ENCODE results near the gene BMERB1.

The BMERB1 gene

DNA sequence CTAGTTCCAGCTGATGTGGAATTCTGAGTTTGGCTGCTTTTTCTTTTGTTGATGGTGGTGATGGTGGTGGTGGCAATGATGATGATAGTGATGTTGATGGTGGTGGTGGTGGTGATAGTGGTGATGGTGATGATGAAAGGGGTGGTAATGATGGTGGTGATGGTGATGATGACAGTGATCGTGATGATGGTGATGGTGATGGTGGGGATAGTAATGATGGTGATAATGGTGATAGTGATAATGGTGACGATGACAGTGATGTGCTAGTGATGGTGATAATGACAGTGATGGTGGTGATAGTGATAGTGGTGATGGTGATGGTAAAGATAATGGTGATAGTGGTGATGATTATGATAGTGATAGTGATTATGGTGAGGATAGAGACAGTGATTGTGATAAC is 61.5 kb downstream of the BMERB1 start:
- no peak for DNase-seq (ENCODE audit: low read depth, low spot score)

DNA sequence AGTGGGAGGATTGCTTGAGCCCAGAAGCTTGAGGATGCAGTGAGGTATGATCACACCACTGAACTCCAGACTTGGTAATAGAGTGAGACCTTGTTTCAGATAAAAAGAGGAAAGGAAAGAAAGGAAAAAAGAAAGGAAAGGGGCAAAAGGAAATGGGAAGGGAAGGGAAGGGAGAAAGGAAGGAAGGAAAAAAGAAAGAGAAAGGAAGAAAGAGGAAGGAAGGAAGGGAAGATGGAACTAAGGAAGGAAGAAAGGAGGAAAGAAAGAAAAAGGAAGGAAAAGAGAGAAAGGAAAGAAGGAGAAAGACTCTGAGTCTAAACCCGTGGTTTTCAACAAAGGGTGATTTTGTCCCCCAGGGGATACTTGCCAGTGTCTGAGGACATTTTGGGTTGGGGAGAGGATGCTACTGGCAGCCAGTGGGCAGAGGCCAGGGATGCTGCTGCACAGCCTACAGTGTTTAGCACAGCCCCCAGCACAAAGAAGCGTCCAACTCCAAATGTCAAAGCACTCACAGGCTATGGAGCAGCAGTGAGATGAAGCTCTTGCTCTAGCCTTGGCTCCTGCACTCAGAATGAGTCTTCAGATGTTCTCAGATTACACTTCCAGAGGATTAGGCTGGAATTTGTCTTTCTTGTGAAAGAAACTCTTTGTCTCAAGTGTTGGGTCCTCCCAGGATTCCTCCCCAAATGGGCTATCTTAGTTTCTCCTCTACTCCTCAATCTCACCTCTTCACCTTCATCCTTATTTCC is 64.2 kb downstream of the BMERB1 start:
- DNase-seq (ENCODE audit: low read depth, low spot score): no peak

DNA sequence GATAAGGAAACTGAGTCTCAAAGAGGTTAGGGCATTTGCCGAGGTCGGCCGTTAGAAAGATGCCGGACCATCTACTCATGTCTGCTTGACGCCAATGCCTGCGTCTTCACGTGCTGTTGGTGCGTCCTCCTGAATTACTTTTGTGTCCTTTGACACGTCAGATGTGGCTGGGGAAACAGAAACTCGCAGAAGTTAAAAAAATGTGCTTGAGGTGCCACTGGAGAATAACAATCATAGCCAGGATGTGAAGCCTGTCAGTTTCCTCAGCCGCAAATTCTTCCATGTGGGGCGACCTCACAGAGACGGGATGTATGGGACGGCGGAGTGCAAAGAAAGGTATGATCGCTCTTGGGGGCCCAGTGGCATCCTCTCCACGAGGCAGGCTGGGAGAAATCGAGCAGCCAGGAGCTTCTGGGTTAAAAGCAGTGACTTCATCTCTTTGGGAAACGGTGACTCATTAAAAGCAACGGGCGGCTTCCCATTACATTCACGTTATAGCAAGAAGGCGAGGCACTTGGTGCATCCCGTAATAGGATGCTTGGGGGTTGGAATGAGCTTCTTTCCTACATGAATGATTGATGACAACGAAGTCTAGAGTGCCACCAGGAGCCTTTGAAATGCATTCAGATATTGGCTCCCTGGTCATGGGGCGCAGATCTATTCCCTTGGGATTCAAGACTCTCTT is 67.8 kb downstream of the BMERB1 start:
- DNase-seq (ENCODE audit: low read depth, low spot score): peak; percentile 94

DNA sequence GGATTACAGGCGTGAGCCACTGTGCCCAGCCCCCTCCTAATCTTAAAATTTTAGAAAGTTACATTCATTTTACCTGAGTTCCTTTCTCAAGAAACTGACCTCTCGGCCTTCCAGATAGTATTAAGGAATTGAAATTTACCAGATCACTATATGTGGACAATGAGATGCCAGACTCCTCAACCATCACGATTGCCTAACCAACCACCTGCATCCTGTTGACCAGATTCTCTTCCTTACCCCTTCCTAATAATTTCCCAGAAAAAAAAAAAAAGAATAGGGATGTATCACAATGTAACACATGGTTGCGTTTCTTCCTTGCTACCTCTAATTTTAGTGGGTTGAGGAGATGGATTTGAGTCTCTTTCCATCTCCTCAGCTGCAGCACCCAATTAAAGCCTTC is 72.1 kb downstream of the BMERB1 start:
- DNase-seq (ENCODE audit: low read depth, low spot score): no peak

DNA sequence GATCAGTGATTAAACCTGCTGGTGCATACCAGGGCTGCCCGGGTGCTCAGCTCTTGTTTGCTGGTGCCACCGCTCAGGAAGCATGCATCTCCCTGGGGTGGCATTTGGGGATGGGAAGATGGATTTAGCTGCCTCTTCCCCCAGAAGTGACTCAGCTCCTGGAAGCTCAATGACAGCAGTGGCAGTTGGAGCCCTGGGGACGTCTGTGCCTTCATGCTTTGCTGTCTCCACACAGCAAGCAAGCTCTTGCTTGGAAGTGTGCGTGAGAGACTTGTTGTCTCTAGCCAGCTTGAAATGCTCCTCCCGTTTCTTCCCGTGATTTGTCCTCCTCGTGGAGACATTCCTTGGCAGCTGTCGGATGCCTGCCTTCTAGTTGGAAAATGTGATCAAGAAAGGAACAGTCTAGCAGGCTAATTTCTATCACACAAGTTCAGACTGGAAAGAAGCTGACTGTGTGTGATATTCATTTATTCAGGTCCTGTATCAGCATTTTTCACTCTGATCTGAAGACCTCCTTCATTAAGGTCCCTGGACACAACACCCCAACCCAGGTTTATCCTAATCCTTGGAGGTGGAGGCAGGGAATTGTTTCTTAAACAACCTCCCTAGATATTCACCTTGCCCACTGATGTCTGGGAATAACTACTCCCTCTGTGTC is 73.0 kb downstream of the BMERB1 start:
- DNase-seq (ENCODE audit: low read depth, low spot score): peak; percentile 77

DNA sequence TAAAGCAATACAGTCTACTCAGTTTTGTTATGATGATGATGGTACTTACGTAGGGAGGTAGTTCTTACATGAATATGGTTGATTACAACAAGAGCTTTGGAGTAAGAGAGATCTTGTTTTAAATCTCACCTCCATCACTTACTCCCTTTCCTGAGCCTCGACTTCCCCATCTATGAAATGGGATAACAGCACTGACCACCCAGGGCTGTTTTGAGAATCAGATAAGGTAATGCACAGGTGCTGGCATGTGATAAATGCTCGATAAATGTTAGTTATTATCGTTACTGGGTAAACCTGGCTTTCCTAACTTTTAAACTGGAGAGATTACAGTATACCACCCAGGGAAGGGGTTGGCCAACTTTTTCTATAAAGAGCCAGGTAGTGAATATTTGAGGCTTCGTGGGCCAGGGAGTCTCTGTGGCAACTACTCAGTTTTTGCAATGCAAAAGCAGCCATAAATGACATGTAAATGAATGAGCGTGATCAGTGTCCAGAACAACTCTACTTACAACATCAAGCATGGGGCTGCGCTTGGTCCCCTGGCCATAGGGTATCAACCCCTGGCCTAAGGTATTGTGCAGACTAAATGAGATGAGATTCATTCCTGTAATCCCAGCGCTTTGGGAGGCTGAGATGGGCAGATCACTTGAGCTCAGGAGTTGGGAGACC is 73.7 kb downstream of the BMERB1 start:
- no peak for DNase-seq (ENCODE audit: low read depth, low spot score)

DNA sequence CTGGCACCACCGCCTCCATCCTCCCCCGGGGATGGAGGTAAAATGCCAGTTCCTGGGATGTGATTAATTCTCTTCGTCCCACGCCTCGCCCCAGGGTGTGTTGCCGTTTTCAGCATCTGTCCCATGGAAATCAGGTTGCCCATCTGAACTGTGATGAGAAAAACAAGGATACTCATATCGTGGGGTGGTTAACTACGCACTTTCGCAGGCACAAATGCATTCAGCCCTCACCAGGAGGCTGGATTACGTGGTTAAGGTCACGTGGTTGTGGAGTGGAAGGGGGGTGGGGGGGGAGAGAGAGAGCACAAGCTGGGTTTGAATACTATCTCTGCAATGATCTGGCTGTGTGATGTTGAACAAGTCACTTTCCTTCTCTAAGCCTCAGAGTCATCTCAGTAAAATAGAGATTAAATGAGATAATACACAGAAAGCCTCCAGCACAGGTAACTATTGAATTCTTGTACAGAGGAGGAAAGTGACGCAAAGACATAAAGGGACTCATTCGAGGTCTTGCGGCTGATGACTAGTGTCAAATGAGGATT is 74.7 kb downstream of the BMERB1 start:
- peak; percentile 69 for DNase-seq (ENCODE audit: low read depth, low spot score)

DNA sequence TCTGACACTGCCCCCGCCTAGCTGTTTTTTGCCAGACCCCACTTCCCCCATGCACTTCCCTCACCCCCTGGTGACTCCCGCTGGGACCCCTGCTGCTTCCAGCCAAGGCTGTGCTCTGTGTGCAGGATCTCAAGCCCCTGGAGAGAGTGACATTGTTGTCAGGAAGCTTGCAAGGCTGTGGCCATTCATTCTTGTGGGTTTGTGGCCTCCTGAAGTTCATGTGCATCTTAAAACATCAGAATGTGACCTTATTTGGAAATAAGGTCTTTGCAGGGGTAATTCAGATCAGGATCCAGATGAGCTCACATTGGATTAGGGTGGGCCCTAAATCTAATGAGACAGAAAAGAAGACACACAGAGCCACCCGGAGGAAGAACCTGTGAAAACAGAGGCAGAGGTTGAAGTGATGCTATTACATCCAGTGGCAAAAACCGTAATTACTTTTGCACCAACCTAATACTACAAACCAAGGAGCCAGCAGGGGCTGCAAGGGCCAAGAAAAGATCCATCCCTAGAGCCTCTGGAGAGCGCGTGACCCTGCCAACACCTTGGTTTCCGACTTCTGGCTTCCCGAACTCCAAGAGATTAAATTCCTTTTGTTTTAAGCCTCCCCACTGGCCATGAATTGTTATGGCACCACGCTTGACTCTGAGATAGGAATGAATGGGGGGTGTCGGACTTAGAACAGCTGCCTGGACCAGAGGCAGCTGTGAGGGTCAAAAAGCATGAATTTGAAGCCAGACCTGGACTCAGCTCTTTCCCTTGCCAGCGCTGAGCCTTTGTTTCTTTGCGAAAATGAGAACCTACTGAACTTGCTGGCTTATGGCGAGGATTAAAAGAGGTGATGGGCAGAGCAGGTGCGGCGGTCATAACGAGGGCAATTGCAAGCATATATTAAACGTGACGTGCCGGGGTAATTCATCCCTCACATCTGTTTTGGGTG is 75.5 kb downstream of the BMERB1 start:
- DNase-seq (ENCODE audit: low read depth, low spot score): peak; percentile 85

DNA sequence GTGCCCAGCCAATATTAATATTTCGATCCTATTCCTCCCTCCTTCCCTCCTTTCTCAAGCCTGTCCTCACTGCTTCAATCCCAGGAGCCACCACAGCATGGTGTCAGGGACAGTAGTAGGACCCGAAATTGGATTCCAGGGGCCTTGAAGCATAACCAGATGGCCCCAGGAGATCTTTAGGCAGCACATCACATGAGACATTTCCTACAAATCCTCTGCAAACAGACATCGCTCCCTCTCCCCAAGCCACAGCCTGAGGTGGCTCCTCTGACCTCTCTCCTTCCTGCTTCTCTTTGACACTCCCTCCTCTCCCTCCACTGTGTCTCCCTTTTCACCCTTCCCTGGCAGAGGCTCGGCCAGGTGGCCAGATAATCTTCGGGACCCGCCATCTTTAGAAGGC is 76.6 kb downstream of the BMERB1 start:
- DNase-seq (ENCODE audit: low read depth, low spot score): no peak

DNA sequence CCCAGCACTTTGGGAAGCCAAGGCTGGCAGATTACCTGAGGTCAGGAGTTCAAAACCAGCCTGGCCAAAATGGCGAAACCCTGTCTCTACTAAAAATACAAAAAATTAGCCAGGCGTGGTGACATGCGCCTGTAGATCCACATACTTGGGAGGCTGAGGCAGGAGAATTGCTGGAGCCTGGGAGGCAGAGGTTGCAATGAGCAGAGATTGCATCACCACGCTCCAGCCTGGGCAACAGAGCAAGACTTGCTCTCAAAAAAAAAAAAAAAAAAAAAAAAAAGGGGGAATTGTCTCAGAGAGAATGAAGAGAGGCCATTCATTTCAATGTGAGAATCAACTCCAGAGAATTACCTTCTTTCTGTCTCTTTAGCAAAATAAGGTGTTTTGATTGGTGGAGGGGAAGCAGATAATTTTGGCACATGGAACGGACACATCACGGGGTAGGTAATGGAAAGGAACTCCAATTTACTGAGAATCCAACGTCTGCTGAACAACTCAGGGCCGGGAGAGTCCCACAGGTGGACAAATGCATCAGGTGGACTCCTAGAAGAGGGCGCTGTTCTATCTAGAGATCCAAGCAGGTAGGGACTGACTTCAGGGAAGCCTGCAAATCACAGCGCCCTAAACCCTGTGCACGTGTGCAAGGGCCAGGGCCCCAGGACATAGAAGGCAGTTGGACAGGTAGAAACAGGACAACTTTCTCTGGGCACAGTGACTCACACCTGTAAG is 77.5 kb downstream of the BMERB1 start:
- no peak for DNase-seq (ENCODE audit: low read depth, low spot score)

DNA sequence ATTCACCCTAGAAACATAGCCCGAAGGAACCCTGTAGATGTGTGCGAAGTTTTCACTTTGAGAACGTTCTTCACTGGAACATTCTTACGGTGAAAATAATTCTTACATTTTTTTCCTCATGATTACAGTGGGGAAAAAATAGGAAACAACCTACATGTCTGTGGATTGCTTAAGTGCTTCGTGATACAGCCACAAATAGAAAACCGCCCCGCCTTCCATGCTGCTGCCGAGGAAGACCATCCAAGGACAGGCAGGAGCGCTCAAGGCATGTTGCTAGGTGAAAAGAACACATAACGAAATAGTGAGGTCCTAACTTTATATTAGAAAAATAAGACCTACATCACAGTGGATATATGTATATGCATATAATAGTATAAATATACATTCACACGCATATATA is 78.8 kb downstream of the BMERB1 start:
- DNase-seq (ENCODE audit: low read depth, low spot score): no peak

DNA sequence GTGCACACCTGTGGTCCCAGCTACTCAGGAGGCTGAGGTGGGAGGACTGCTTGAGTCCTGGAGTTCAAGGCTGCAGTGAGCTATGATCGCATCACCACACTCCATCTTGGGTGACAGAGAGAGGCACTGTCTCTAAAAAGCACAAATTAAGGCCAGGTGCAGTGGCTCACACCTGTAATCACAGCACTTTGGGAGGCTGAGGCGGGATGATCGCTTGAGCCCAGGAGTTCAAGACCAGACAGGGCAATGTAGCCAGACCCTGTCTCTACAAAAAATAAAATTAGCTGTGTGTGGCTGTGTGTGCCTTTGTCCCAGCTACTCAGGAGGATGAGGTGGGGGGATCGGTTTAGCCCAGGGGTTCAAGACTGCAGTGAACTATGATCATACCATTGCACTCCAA is 81.6 kb downstream of the BMERB1 start:
- no peak for DNase-seq (ENCODE audit: low read depth, low spot score)

DNA sequence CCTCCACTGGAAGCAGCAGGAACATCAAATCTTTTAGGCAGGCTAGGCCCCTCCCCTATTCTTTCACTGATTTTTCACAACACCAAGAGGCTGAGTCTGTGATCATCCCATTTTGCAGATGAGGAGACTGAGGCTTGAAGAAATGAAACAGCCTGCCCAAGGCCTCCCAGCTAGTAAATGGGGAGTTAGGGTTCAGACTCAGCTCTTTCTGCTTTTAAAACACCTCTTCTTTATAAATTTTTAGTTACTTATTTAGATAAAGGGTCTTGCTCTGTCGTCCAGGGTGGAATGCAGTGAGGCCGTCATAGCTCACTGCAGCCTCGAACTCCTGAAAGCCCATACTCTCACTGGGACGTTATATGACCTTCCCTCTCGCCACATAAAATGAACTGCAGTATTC is 82.2 kb downstream of the BMERB1 start:
- DNase-seq (ENCODE audit: low read depth, low spot score): no peak

DNA sequence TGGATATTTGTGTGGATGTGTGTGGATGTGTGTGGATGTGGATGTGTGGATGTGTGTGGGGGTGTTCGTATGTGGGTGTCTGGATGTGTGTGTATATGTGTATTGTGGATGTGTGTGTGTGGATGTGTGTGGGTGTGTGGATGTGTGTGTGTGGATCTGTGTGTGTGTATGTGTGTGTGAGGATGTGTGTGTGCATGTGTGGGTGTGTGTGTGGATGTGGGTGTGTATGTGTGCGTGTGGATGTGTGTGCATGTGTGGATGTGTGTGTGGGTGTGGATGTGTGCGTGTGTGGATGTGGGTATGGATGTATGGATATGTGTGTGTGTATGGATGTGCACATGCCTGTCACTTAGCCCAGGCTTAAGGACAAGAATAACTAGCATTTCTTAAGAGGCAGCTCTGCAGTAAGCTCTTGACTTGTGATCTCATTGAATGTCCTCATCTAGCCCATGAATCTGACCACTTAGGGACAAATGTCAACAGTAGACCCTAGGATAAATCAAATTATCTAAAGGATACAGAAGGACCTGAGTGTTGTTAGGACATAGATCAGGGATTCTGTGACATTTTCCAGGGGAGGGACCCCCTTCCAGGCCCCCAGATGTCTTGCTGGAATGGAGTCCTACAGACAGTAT is 83.5 kb downstream of the BMERB1 start:
- no peak for DNase-seq (ENCODE audit: low read depth, low spot score)

DNA sequence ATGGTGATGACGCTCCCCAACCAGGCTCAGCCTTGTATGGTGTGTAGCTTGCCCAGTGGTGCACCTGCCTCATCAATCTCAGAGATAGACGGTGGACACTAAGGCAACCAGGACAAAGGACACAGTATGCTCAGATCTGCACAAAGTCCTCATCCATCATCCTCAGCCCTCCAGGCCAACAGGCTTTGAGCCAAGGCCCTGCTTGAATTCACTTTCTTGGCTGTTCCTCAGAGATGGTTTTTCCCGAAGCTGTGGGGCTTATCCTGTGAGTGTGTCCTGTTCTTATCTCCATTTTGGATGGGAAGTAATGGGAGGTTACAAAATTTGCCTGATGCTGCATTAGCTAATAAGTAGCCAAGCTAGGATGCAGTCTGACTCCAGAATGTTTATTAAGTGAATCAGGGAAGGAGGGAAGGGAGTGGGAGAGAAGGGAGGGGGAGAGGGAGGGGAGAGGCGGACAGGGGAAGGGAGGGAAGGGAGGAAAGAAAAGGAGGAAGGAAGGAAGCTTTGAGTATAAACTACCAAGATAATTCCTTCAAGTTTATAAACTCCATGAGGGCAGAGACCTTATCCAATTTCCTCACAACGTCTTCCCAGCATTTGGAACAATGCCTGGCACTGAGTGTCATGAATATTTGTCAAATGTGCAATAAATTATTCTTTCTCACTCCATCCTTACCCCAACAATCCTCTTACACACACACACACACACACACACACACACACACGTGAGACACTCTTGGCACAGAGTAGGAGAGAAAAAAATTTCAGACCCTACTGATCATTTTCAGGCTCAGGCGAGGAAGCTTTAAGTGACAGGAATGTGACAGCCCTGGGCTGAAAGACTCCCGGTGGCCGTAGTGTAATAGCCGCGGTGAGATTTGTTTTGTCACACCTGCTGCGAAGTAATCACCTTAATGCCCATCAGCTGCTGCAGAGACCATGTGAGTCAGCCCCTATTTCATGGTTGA is 84.3 kb downstream of the BMERB1 start:
- DNase-seq (ENCODE audit: low read depth, low spot score): peak; percentile 44

DNA sequence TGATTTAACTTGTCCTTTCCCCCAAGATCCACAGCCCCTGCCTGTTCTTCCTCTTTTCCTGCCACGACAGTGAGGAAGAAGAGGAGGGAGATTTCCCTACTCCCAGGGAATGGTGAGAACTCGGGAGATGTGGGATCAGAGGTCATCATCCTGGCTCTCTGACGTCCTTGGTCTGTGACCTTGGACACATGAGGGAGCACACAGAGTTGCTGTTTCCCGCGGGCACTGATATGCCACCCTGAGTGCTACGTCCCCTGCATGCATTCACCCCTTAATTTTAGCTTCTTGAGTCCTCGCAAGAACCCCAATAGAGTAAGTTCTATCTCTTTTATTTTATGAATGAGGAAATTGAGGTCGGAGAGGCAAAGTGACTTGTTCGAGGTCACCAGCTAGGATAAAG is 85.4 kb downstream of the BMERB1 start:
- no peak for DNase-seq (ENCODE audit: low read depth, low spot score)

DNA sequence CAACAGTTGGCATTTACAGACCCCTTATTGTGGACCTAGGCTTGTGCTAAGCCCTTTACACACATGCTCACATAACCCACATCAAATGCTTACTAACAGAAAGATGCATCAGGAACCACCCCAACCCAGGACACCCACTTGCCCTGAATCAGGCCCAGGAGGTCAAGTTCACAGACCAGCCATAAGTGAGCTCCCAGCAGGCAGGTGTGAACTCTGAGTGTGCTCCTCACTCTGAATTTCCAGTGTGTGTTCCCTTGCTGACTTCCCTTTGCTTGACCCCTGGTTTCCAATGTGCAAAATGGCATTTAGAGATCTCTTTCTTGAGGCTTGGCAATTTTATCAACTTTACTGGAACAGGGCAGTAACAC is 87.0 kb downstream of the BMERB1 start:
- no peak for DNase-seq (ENCODE audit: low read depth, low spot score)

DNA sequence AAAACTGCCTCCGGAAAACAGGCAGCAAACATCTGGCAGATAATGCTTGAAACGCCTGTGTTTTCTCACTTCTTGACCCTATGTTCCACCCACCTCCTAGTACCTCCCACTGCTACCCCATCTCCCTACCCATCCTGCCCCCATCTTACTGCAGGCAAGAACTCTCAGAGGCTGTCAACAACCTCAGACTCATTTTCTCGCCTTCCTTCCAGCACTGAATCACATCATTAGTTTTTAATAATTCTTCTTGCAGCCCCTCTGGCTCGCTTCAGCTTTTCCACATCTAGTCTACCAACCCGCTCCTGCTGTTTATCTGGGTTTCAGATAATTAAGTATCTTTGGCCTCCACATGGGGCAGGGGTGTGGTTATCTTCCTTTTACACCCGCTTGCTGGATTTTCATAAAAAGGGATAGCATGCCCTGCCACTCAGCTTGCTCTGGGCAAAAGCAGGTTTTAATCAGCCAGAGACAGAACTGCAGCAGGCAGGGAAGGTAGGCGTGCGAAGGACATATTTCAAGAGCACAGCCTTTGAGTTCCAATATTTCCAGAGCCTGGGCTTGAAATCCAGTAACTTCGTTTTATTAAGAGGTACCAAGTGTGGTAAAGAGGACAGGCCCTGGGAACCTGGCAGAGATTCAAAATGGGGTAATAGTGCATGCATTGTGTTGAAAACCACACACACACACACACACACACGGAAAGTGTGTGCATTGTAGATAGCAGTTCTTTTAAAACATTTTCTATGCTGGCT is 87.5 kb downstream of the BMERB1 start:
- peak; percentile 29 for DNase-seq (ENCODE audit: low read depth, low spot score)

Measured in astrocyte of the hippocampus (primary cell).